VCaP (cell line): ENCODE measurements around the gene HAP1.

Experiments used
- H3K27ac ChIP-seq: fragments of 450-650 bp; 2 replicates; pipeline ENCODE4 v1.5.1; 2017
- TF ChIP-seq, protein P1 (sequence below): fragments of 450-650 bp; conservative IDR thresholded peaks from 2 replicates; pipeline ENCODE4 v1.5.1; 2017; ENCODE audit warnings: mild to moderate bottlenecking, moderate library complexity

HAP1 gene

DNA sequence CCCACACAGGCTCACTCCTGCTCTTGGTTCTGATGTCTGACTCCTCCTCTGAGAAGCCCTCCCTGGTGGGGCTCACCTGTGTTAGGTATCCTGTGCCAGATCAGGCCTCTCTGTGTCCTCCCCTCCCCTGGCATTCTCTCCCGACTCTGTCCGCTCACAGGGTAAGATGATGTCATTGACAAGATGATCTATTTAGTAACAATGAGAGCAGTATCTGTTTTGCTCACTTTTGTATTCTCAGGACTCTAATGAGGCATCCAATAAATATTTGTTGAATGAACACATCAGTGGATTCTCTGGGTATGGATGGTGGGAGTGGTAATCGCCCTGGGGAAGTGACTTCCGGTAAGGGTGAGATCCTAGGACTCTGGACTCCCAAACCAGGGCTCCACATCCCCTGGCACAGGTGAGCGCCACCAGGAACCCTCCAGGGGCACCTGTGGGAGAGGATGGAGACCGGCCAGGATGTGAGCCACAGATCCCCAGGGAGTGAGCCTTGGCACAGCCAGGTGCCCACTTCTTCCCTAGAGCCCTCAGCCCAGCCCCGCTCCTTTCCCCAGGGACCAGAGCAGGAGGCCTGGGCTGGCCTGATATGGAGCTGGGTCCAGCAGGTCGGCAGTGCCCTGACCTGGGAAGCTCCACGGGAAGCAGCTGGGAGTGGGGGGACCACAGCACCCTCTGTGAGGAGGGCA is 5.4 kb upstream of the HAP1 start:
- TF ChIP-seq, protein P1, sequence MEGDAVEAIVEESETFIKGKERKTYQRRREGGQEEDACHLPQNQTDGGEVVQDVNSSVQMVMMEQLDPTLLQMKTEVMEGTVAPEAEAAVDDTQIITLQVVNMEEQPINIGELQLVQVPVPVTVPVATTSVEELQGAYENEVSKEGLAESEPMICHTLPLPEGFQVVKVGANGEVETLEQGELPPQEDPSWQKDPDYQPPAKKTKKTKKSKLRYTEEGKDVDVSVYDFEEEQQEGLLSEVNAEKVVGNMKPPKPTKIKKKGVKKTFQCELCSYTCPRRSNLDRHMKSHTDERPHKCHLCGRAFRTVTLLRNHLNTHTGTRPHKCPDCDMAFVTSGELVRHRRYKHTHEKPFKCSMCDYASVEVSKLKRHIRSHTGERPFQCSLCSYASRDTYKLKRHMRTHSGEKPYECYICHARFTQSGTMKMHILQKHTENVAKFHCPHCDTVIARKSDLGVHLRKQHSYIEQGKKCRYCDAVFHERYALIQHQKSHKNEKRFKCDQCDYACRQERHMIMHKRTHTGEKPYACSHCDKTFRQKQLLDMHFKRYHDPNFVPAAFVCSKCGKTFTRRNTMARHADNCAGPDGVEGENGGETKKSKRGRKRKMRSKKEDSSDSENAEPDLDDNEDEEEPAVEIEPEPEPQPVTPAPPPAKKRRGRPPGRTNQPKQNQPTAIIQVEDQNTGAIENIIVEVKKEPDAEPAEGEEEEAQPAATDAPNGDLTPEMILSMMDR: no peak
- H3K27ac ChIP-seq: no peak overlapping the region

DNA sequence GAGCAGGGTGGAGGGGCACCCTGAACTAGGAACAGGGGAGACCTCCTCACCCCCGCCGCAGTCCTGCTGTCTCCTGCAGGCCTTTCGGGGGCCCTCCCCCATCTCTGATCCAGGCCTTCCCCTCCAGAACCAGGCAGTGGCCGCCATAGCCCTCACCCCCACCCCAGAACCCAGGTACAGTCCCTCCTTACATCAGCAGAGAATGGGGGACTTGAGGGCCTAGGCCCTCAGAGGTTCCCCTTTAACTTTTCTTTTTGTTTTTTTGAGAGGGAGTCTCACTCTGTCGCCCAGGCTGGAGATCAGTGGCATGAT is 4.3 kb upstream of the HAP1 start:
- H3K27ac ChIP-seq: peak overlapping the region; percentile 66; the same call in 1 of the 2 replicates
- TF ChIP-seq, protein P1: no peak

DNA sequence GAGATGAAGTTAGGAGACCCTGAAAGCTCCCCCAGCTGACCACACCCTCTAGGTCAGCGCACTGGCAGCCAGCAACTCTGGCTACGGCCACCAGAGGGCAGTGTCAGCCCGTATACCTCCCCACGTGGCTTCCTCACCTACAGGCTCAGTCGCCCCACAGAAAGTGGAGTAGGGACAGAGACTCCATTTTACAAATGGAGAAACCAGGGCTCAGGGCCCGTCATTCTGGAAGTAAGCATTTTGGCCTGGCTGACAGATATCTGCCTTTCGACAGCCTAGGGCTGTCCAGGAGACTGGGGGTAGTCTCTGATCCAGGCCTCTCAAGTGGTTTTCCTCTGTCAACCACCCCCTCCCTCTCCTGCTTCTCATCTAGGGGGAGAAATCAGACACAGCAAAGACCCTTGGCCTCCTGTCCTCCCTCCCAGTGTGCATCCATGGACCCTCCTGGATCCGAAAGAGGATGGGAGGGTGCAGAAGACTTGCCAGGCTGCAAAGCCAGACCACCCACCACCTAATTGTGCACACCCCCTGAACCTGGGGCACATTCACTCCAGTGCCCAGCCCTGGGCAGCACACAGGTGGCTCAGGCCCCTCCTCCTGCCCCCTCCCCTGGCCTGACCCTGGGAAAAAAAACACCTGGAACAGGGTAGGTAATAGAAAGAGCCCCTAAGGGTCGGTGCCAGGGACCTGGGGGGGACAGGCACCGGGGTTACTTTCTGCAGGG is 3.8 kb upstream of the HAP1 start:
- TF ChIP-seq, protein P1: peak; percentile 87
- H3K27ac ChIP-seq: peak overlapping the region; percentile 66; the same call in 1 of the 2 replicates

DNA sequence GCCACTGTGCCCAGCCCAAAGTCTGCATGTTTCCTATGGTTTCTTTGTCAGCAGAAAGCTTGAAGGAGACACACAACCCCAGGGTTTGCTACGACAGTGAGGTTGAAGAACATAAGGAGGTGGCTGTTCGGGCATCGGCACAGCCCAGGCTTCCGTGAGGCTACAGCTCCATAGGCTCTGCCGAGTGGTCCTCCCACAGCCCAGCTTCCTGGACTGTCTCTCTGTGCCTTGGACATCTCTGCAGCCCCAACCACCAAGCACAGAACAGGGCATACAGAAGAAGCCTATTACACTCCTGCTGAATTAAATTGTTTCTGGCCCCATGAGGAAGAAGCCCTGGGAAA is 3.2 kb upstream of the HAP1 start:
- TF ChIP-seq, protein P1: no peak

DNA sequence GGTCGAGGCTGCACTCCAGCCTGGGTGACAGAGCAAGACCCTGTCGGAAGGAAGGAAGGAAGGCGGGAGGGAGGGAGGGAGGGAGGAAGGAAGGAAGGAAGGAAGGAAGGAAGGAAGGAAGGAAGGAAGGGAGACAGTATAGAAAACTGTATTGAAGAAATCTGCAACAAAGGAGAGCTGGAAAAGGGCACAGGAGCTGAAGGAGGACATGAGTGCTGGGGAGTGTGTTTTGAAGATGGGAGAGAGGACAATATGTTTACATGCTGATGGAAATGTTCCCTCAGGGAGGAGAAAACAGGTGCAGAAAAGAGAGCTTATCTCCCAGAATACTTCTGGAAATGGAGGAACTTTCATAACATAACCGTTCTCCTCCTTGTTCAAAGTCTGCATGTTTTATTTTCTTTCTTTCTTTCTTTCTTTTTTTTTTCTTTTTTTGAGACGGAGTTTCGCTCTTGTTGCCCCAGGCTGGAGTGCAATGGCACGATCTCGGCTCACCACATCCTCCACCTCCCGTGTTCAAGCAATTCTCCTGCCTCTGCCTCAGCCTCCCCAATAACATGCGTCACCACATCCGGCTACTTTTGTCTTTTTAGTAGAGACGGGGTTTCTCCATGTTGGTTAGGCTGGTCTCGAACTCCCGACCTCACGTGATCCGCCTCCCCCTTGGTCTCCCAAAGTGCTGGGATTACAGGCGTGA is 2.7 kb upstream of the HAP1 start:
- H3K27ac ChIP-seq: no peak overlapping the region
- TF ChIP-seq, protein P1: no peak

More for the DNA sequence above, 3.2 kb upstream of the HAP1 start:
- H3K27ac ChIP-seq: no peak overlapping the region

DNA sequence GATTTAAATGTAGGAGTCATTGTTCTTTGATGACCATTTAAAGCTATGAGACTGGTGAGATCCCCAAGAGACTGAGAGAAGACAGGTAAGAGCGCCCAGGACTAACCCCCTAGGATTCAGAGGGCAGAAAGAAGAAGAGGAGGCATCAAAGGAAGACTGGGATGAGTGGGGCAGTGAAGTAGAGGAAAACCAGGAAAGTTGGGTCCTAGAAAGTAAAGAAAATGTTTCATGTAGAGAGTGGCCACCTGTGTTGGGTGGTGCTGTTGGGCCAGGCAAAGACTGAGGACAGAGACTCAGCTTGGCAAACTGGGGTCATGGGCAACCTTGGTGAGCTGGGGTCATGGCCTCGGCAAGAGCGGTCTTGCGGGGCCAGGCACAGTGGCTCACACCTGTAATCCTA is 1.3 kb upstream of the HAP1 start:
- no peak overlapping the region for H3K27ac ChIP-seq
- TF ChIP-seq, protein P1: no peak

DNA sequence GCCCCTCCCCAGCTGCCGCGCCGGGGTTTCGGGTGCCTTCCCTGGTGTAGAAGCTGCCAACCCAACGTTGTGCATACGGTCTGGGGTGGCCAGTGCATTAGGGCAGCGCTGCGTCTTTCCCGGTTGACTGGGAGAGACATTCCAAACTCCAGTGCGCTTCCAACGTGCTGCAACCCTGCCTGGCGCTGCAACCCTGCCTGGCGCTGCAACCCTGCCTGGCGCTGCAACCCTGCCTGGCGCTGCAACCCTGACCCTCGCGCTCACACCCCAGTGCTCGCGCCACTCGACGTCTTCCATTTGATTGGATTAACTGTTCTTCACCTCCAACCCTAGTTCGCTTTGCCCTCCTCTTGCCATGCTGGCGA is 488 bp upstream of the HAP1 start:
- H3K27ac ChIP-seq: peak overlapping the region; percentile 51; the same call in 1 of the 2 replicates
- TF ChIP-seq, protein P1: no peak
